ENCODE results near the gene NOL8.

NOL8 gene

DNA sequence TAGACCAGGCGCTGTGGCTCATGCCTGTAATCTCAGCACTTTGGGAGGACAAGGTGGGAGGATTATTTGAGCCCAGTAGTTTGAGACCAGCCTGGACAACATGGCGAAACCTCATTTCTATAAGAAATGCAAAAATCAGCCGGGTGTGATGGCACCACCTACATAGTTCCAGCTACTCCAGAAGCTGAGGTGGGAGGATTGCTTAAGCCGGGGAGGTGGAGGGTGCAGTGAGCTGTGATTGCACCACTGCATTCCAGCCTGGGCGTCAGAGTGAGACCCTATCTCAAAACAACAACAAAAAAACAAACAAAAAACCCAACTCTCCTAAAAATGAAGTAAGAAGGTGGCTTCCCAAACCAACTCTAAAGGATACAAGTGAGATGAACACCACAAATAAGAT is 54.6 kb downstream of the NOL8 start:
- DNase-seq (ENCODE audit: low read depth in 2 of 2), result no peak

DNA sequence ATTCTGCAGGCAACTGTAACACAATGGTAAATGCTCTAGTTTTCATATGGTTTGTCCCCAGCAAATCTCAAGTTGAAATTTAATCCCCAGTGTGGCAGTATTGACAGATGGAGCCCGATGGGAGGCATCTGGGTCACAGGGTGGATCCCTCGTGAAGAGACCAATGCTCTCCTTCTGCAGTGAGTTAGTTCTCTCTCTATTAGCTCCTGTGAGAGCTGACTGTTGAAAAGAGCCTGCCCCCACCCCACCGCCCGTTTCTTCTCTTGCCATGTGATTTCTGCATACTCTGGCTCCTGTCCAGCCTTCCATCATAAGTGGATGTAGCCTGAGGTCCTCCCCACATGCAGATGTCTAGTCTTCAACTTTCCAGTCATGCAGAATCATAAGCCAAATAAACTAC is 58.7 kb downstream of the NOL8 start:
- no peak for DNase-seq (ENCODE audit: low read depth in 2 of 2)

DNA sequence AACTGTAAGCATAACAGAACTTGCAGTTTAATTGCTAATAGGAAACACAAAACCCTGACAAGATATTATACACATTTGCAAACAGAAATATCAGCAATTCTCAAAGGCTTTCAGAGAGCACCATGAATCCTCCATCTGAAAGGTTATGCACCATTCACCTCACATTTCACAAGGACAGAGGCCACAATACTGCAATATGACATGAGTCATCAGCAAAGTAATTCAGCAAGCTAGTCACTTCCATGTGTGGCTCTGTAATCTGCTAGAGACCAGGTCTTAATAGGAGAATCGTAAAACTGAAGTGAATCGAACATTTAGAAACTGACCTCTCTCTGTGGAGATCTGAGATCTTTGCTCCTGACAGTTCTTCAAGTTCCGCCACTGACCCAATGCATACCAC is 60.0 kb downstream of the NOL8 start:
- no peak for DNase-seq (ENCODE audit: low read depth in 2 of 2)

DNA sequence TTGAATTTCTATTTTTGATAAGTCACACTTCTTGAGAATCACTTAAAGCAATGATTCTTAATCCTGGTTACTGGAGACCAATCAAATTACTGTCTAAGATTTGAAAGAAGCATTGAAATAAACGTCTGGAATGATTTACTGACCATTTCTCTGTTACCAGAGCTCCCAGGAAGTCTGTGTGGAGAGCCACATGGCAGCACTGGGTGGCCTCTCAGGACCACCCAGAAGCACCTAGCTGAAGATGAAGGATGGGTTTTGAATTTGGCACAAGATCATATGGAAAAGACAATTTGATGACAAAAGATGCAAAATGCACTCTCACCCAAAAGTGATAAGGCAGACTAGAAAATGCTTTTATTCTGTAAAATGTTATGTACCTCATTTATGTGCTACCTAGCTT is 62.0 kb downstream of the NOL8 start:
- no peak for DNase-seq (ENCODE audit: low read depth in 2 of 2)

DNA sequence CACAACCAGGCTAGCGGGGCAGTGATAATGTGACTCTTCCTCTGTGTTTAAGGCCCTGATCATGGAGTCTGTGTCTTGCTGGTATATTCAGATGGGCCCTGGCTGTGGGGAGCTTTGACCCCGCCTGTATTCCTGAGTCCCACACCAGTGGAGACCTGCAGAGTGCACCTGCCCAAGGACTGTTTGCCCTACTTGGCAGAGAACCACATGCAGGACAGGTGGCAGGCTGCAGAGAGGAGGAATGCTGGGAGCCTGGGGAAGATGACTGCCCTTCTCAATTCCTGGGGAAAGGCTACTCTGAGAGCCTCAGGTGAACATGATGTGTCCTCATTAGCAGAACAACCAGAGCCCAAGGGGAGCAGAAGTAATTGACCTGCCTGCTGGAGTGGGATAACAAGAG is 67.8 kb downstream of the NOL8 start:
- DNase-seq (ENCODE audit: low read depth in 2 of 2), result no peak

DNA sequence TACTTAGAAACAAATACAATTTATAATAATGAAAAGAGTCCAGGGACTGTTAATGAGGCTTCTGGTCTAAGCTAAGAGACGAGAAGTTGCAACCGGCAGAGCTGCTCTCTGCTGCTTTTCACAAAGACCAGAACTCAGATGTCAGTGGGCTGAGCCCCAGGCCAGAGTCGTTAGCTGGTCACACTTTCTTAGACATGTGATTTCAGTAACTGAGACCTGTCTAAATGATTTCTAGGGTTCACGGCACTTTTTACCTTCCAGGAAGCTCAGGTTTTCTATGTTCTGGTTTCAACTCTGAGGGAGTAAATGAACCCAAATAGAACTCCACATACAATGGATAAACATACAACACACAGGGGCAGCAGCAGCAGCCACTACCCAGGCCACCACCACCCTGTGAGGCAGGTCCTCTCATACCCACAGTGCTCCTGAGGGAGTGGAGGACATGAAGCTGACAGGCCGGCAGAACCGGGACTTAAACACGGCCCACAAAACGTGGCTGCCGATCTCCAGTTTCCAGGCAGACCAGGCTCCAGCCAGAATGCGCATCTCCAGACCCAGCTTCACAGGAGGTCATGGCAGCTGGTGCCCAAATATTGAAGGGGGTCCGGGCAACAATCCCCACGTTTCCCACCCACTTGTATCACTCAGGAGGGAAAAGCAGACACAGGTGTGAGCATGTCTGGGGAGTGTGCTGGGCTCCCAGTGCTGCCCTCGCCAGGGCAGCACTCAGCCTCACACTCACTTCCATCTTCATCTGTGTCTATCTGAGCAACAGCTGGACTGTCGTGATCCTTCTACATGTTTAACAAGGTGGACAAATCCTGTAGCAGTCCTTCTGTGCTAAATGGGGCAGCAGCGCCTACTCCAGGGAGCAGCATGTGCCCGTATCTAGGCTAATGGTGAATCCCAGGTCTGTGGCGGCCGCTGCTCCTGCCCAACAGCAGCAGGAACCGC is 70.5 kb downstream of the NOL8 start:
- no peak for DNase-seq (ENCODE audit: low read depth in 2 of 2)

DNA sequence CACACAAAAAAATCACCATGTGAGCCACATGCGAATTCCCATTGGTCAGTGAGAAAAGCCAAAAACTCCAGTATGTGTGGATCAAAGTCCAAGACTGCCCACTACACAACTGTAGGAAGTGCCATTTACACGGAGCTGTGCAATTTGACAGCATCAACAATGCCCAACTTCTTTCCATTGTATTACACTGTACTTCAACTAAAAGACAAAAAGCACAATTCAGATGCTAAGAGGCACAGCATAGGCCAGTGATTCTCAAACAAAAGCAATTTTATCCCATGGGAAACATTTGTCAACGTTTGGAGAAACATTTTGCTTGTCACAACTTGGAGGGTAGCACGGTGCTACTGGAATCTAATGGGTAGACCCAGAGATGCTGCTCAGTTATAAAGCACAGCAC is 71.5 kb downstream of the NOL8 start:
- DNase-seq (ENCODE audit: low read depth in 2 of 2), result no peak

DNA sequence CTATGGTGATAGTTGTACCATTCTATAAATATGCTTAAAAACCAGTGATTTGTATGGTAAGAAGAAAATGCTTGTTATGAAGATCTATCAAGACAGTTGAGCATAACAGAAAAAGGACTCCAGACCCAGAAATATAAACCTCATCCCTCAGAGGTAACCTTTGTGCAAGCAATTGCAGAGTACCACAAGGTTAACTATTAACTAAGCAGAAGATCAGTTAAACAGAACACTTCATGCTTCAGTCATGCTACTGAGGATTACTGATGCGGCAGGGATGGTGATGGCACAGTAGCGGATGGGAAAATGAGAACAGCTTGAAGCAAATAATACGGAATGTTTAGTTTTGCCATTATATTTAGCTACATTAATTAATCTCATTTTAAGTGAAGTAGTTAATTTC is 77.2 kb downstream of the NOL8 start:
- no peak for DNase-seq (ENCODE audit: low read depth in 2 of 2)

All from activated CD8-positive, alpha-beta memory T cell treated with anti-CD3 and anti-CD28 coated beads for 4 hours (primary cell).